Activated CD4-positive, alpha-beta T cell treated with anti-CD3 and anti-CD28 coated beads, Interleukin-10, Interleukin-2, amounts not matched to agents 100 ng/mL and 50 ng/mL, durations not matched to agents 16 hours and 8 hours (primary cell): ENCODE data around the gene LRIG1.
"Not testable (repeated sequence)": the region's sequence is repeated elsewhere in the genome, so short reads cannot be mapped to it uniquely, and the experiment has no call there.

Experiments used
- DNase-seq: peaks from one replicate; pipeline ENCODE4 v3.0.0-alpha.2; 2020

LRIG1 gene

GRCh38 chr3:66439666-66440344 lies 61.0 kb downstream of the LRIG1 start:
- DNase-seq = no peak

GRCh38 chr3:66438046-66438445 lies 62.8 kb downstream of the LRIG1 start:
- DNase-seq = no peak

- DNase-seq = no peak
Measured at GRCh38 chr3:66437341-66437929, 63.4 kb downstream of the LRIG1 start.

GRCh38 chr3:66435989-66436388 lies 64.8 kb downstream of the LRIG1 start:
- DNase-seq = no peak

- DNase-seq = no peak
Measured at GRCh38 chr3:66434726-66435125, 66.1 kb downstream of the LRIG1 start.

- DNase-seq = no peak
Measured at GRCh38 chr3:66433522-66433782, 67.4 kb downstream of the LRIG1 start.

GRCh38 chr3:66432767-66433521 lies 67.9 kb downstream of the LRIG1 start:
- DNase-seq = no peak

GRCh38 chr3:66432041-66432766 lies 68.6 kb downstream of the LRIG1 start:
- no peak for DNase-seq

GRCh38 chr3:66431494-66431893 lies 69.3 kb downstream of the LRIG1 start:
- DNase-seq = no peak

GRCh38 chr3:66430876-66431275 lies 69.9 kb downstream of the LRIG1 start:
- DNase-seq = no peak

GRCh38 chr3:66428733-66429132 lies 72.1 kb downstream of the LRIG1 start:
- no peak for DNase-seq

- DNase-seq = no peak
Measured at GRCh38 chr3:66427951-66428474, 72.8 kb downstream of the LRIG1 start.

GRCh38 chr3:66427352-66427751 lies 73.5 kb downstream of the LRIG1 start:
- no peak for DNase-seq

GRCh38 chr3:66426135-66426534 lies 74.7 kb downstream of the LRIG1 start:
- DNase-seq = no peak

GRCh38 chr3:66425576-66426114 lies 75.2 kb downstream of the LRIG1 start:
- DNase-seq = no peak

- DNase-seq = no peak
Measured at GRCh38 chr3:66425032-66425431, 75.8 kb downstream of the LRIG1 start.

- DNase-seq = no peak
Measured at GRCh38 chr3:66423791-66424190, 77.0 kb downstream of the LRIG1 start.

GRCh38 chr3:66421893-66422292 lies 78.9 kb downstream of the LRIG1 start:
- DNase-seq = not testable (repeated sequence)

GRCh38 chr3:66421144-66421543 lies 79.7 kb downstream of the LRIG1 start:
- not testable (repeated sequence) for DNase-seq

- no peak for DNase-seq
Measured at GRCh38 chr3:66419036-66419435, 81.8 kb downstream of the LRIG1 start.

- no peak for DNase-seq
Measured at GRCh38 chr3:66418475-66418931, 82.3 kb downstream of the LRIG1 start.

- DNase-seq = no peak
Measured at GRCh38 chr3:66416556-66417304, 84.1 kb downstream of the LRIG1 start.
